ENCODE results near the gene SORCS1.

GRCh38 chr10:107028236-107028635 is 136.3 kb downstream of the SORCS1 start:
- TF ChIP-seq, protein P1, sequence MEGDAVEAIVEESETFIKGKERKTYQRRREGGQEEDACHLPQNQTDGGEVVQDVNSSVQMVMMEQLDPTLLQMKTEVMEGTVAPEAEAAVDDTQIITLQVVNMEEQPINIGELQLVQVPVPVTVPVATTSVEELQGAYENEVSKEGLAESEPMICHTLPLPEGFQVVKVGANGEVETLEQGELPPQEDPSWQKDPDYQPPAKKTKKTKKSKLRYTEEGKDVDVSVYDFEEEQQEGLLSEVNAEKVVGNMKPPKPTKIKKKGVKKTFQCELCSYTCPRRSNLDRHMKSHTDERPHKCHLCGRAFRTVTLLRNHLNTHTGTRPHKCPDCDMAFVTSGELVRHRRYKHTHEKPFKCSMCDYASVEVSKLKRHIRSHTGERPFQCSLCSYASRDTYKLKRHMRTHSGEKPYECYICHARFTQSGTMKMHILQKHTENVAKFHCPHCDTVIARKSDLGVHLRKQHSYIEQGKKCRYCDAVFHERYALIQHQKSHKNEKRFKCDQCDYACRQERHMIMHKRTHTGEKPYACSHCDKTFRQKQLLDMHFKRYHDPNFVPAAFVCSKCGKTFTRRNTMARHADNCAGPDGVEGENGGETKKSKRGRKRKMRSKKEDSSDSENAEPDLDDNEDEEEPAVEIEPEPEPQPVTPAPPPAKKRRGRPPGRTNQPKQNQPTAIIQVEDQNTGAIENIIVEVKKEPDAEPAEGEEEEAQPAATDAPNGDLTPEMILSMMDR (conservative IDR thresholded peaks at IDR 0.05; ENCODE audit: low read depth, low read length) = no peak
- TF ChIP-seq EZH2 (IDR thresholded peaks at IDR 0.05; ENCODE audit: low read length, unreplicated experiment) = no peak
